Anterior cingulate cortex (tissue), 58 donors: ENCODE results near the gene PFKL.

Experiments used
- DNase-seq, 58 donors: peaks; one replicate each; lab custom pipeline; 2025; lab: John Stamatoyannopoulos, UW

Gene PFKL

GRCh38 chr21:44299458-44300261 lies at the start of gene PFKL:
TSS of gene PFKL (plus strand) at chr21:44300053. CDS start at chr21:44300106, 53 bp downstream.
- DNase-seq, result peak in 46 of 58 donors; percentile 18 to 74 (median 58)

- no peak for DNase-seq
Measured at GRCh38 chr21:44253832-44254710, 45.8 kb upstream of the PFKL start.

GRCh38 chr21:44255511-44255981 lies 44.3 kb upstream of the PFKL start:
- no peak for DNase-seq

- no peak for DNase-seq
Measured at GRCh38 chr21:44258056-44258725, 41.7 kb upstream of the PFKL start.

- DNase-seq, result no peak
Measured at GRCh38 chr21:44259082-44259705, 40.7 kb upstream of the PFKL start.

- DNase-seq, result no peak
Measured at GRCh38 chr21:44260066-44260465, 39.8 kb upstream of the PFKL start.

DNA sequence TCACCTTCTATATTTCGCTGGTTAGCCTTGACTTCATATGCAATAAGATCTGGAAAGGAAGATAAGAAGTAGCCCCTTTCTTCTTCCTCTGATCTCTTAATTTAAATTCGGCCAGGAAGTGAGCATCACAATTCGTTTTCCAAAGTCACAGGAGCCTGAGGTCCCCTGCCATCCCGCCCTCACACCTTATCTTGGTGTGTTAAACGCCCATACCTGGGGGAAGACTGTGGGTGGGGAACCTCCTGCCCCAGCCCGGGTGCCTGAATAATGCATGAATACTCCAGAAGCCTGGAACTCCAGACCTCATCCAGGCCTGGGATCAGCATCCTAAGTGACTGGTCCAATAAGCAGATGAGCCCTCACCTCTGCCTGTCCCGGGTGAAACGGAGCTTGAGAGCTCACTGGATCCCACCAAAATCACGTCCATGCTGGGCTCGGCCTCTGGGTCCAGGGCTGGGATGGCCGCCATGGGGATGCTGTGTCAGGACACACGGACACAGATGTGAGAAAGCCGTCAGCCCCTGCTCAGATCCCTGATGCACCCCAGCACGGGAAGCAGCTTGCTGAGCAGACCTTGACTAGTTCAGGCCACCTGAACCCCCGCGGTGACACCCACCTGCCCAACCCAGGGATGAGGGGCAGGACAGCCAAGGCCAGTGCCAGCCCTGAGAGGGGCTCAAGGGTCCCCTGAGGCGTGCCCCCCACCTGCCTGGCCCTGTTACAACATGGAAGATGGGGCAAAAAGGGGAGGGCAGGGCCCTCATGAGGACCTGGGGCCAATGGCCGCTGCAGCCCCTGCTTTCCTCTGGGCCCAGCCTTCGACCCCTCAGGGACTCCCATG lies 38.8 kb upstream of the PFKL start:
- no peak for DNase-seq

DNA sequence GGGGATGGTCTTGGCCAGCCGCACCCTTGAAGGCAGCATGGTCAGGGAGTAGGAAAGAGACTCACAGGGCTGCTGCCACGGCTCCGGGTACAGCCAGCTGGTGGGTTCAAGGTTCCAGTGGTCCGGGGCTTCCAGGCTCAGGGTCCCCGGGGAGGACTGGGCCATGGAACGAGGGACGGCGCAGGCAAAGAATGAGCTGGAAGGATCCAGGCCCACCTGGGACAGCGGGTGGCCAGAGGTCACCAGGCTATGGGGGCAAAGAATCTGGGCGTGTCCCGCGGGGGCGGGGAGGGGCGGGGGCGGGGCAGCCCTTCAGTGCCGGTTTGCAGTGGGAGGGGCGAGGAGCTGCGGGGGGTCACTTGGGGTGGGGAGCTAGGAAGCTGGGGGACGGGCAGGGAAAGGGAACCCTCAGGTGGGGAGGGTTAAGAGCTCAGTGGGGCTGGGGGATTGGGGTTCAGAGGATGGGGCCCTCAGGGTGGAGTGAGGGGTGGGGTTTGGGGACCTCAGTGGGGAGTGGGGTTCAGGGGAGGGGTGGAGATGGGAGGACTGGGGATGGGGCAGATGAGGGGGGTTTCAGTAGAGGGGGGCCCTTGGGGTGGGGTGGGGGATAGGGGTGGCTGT lies 38.1 kb upstream of the PFKL start, which contains the start of gene DNMT3L:
Gene DNMT3L (minus strand): TSS at position 223 of the 621 bp plus-strand sequence. CDS start 638 bp downstream, outside the sequence.
- DNase-seq, result no peak

DNA sequence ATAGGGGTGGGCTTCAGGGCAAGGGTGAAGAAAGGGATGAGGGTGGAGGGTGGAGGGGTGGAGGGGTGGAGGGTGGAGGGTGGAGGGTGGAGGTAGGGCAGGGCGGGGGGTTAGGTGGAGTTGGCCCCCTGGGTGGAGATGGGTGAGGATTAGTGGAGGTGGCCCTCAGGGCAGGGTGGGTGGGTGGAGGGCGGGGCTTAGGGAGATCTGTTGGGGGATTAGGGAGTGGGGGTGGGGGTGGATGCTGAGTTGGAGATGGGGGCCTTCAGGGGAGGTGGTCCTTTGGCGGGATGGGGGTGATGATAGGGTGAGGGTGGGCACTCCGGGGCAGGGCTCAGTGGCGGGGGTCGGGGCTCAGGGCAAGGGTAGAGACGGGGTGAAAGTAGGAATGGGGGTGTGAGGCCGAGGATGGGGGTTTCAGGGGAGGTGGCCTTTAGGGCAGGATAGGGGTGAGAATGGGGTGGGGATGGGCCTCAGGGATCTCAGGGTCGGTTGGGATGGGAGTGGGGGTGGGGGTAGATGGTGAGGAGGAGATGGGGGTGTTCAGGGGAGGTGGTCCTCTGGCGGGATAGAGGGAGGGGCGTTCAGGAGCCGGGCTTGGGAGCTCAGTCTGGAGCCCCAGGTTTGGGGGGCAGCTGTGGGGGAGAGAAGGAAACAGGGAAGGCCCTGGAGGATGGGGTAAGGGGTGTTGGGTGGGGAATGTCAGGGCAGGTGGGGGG lies 37.4 kb upstream of the PFKL start:
- no peak for DNase-seq

GRCh38 chr21:44263221-44263760 lies 36.6 kb upstream of the PFKL start:
- no peak for DNase-seq

- no peak for DNase-seq
Measured at GRCh38 chr21:44263768-44264167, 36.1 kb upstream of the PFKL start.

DNA sequence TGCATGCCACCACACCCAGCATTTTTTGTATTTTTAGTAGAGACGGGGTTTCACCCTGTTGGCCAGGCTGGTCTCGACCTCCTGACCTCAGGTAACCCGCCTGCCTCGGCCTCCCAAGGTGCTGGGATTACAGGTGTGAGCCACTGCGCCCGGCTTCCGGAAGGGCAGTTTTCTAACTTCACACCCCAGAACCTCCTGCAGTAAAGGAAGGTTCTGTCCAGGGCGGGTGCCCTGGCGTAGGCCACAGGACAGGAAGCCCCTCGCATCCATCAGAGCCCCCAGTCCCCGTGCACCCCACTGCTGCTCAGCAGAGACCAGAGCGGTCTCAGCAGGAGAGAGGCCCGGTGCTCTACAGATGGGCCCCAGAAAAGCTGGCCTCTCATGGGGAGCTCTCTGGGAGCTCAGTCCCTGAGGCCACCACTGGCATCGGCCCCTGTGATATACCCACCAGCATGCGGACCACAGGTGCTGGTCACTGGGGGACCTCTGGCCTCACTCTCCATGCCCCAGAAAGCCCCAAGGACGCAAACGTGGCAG lies 34.1 kb upstream of the PFKL start:
- no peak for DNase-seq

- no peak for DNase-seq
Measured at GRCh38 chr21:44267655-44268142, 32.2 kb upstream of the PFKL start.

DNA sequence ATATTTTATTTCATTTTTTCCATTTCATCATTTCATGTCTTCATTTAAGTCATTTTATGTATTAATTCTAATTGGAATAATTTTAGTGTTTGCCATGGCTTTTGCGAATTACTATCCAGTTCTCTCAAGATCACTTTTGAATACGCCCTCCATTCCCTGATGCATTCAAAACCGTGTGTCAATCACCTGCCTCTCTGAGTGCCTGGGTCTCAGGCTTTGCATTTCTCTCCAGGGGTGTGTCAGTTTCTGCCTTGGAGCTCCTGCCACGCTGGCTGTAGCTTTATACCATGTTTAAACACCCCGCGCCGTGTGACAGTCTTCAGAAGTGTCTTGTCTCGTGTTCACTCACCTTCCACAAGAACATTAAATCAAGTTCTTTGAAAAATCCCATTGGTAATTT lies 30.8 kb upstream of the PFKL start:
- no peak for DNase-seq

DNA sequence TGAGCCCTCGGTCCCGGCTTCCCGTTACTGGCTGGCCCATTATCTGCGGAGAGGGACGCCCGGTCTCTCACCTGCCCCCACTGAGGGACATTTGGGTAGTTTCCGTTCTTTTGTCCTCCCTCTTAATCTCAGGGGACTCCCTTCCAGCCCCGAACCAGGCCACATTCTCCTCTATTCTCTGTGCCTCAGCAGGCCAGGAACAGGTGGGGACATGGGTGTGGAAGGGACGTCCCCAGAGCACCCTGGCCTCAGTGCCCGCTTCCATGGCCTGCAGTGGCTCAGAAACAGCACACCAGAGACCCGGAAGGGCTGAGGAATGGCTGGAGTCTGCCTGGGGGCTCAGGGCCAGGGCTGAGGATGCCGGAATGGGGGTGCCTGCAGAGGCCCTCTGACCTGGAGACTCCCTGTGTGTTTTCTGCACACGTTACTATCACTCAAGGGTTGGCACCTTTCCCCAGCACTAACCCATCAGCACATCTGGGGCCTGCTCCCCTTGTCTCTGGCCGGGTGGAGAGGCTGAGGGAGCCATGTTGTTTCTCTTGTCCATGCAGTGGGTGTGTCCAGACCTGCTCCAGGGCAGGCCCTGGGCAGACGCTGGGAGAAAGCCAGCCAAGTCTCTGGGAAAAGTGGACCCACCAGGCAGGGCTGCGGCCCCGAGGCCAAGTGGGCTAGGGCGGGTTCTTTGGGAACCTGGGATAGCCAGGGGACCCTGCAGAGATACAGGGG lies 28.1 kb upstream of the PFKL start:
- DNase-seq, result no peak

DNA sequence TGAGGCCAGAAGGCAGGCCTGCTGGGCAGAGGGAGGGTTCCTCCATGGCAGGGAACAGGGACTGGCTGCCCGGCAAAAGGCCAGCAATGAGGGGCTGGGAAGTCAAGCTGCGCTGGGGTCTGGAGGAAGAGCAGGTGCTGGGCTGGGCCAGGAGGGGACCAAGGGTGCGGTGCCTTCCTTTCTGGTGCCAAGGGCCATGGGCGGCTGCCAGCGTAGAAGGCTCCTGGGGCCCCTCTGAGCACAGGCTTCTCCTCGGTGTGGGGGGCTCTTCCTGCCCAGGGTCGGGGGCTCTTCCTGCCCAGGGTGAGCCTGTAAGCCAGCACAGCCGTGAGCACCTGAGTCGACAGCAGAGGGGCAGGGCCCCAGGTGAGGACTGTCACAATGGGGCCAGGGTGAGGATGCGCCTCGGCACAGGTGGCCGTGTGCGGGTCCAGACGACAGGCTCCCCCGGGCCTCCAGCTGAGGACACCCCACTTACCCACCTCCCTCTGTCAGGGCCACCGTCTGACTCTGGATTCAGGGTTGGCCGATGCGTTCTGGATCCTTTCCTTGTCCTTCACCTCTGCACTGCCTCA lies 27.5 kb upstream of the PFKL start:
- no peak for DNase-seq
